Activated CD4-positive, alpha-beta T cell treated with anti-CD3 and anti-CD28 coated beads for 36 hours (primary cell): Measurements from ENCODE around the gene SMIM12. TPM values are rescaled to one million over a fixed set of nuclear protein-coding genes. Genes with fewer than 3 reads are reported as not detected.

Experiments used
- total RNA-seq, 2 experiments: library from RNA; stranded (reverse); gene quantifications; one replicate each; pipeline ENCODE4 v1.2.3, GENCODE V29; 2021

The SMIM12 gene
- total RNA-seq, 2 experiments from 2014 or later = 42.4 to 45.0 TPM

Other genes with a start within 250 kb of the SMIM12 start
- gene GJB5, start 104.7 kb downstream of the SMIM12 start, total RNA-seq = not detected
- not detected for gene GJB4, start 100.0 kb downstream of the SMIM12 start, total RNA-seq
- gene GJB3, start 78.5 kb downstream of the SMIM12 start, total RNA-seq = not detected
- gene GJA4, start 66.8 kb downstream of the SMIM12 start, total RNA-seq = not detected
- under 1 TPM; 0.63 to 0.66 TPM for gene DLGAP3, start 69.9 kb upstream of the SMIM12 start, total RNA-seq
- gene TMEM35B, start 125.6 kb upstream of the SMIM12 start, total RNA-seq = 10 to 100 TPM; 15.8 to 19.0 TPM
- gene ZMYM6, start 172.2 kb upstream of the SMIM12 start, total RNA-seq = 10 to 100 TPM; 16.7 to 17.1 TPM
- 1 to 10 TPM; 3.3 to 5.7 TPM for gene ZMYM1, start 219.6 kb upstream of the SMIM12 start, total RNA-seq